HG02840 (cell line): ENCODE results near the gene SH3BGRL2.
"Not testable (repeated sequence)": the region's sequence is repeated elsewhere in the genome, so short reads cannot be mapped to it uniquely, and the experiment has no call there.

Source experiments
- ATAC-seq: cut with Tn5 transposase; IDR thresholded peaks from one replicate; pipeline ENCODE4 v1.9.1; 2021; ENCODE audit warnings: mild to moderate bottlenecking, moderate library complexity, moderate number of reproducible peaks; ENCODE audit not compliant: unreplicated experiment, low FRiP score

The SH3BGRL2 gene

DNA sequence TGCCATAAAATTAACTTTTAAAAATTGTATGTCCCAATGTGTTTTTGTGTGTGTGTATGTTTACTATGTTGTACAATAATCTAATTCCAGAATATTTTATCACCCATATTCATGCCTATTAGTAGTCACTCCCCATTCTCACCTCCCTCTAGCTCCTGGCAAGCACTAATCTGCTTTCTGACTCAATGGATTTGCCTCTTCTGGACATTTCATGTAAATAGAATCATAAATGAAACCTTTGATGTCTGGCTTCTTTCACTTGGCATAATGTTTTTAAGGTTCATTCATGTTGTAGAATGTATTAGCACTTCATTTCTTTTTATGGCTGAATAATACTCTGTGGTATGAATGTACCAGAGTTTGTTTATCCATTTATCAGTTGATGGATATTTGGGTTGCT is 15.4 kb downstream of the SH3BGRL2 start:
- ATAC-seq = no peak

DNA sequence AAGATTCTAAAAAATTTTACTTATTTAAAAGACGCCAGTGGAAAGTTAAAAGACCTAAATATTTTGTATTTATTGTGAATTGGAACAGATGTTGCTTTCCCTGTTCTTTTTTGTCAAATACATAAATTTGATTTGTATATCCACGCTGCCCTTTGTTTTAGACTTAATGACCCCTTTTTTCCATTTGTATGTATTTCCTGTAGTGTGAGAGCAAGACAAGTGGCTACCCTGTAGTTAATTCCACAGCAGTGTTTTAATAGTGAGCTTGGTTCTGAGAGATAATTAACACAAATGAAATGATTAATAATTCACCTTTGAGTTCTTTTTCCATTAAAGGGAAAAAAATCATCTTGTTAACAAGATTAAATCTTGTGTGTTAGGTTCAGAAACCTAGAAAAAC is 16.6 kb downstream of the SH3BGRL2 start:
- ATAC-seq = no peak

DNA sequence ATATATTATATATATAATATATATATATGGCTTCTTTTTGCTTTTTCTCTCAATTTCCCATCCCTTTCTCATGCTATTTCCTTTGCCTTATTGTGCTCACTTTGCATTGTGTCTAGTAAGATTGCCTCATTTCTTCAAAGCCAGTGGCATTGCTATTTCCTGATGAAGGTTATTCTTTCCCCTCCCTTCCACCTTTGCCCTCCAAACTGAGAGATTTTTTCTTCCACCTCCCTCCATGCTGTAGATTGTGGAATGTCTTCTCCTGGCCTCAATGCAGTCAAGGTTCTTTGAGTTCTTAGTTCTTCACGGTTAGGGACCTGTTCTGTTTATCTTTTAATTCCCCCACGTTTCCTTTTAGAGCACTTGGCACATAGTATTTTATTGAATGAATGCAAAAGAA is 17.2 kb downstream of the SH3BGRL2 start:
- ATAC-seq = no peak

DNA sequence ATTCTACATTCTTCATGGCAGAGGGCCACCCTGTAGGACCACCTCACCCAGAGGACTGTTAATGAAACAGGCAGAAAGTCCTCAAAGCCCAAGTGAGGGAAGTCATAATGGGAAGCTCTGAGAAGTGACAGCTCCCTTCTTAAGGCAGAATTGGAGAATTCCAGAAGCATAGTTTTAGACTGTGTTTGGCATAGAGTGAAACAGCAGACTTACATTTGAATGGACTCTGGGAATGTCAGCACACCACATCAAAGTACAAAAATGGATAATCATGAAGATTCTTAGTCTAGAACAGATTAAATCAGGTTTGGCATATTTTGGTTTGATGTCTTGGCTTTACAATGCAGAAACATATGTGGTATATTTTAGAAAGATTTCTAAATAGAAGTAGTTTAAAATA is 17.9 kb downstream of the SH3BGRL2 start:
- no peak for ATAC-seq

DNA sequence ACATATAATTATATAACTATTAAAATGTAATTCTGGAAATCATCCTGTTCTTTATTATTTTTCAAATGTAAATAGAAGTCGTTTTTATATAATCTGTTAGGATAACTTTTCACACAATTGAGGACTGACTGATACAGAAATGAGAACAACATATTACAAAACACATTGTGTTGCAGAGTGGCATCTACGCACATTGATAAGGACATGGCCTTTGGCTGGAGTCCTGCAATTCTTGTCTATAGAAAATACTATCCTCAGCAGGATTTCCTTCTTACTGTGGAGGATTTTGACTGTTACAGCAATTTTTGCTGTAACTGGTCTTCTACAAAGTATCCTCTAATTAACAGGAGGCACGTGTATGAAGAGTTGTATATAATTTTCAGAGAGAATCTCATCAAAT is 19.8 kb downstream of the SH3BGRL2 start:
- ATAC-seq = no peak

DNA sequence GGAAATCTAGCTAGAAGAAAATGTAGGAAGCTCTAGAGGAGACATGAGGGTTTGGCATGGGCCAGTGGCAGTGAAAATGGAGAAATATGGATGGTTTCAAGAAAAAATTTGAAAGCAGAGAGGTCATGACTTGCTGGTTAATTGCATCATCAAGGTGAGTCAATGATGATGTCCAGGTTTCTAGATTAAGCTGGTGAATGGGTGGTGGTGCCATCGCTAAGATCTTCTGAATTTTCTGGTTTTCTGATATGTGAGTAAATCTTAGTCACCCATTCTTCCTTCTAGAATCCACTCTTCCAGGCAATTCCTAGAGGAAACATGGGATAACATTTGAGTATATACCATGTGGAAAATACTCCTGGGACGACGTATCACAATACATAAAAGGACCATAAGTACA is 25.0 kb downstream of the SH3BGRL2 start:
- no peak for ATAC-seq

DNA sequence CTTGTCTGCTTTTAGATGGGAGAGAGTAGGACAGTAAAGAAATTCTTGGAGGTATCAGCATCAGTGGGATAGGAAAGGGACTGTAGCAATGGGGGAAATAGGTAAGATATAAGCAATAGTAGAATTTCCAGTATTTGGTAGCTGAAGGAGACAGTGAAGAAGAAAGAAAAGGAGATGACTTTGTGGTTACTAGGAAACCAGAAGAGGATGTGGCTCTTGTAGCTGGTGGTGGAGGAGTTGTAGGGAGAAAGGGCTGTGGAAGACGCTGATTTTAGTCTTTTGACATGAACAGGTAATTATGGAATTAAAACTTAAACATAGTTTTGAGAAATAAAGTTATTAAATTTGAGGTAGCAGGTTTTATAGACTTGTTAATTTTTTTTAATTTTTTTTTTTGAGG is 26.1 kb downstream of the SH3BGRL2 start:
- ATAC-seq = no peak

DNA sequence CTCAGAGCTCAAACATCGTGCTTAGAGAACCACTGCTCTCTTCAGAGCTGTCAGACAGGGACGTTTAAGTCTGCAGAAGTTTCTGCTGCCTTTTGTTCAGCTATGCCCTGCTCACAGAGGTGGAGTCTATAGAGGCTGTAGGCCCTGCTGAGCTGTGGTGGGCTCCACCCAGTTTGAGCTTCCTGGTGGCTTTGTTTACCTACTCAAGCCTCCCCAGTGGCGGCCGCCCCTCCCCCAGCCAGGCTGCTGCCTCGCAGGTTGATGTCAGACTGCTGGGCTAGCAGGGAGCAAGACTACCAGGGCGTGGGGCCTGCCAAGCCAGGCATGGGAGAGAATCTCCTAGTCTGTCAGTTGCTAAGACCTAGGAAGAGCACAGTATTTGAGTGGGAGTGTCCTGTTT is 32.5 kb downstream of the SH3BGRL2 start:
- ATAC-seq = not testable (repeated sequence)

DNA sequence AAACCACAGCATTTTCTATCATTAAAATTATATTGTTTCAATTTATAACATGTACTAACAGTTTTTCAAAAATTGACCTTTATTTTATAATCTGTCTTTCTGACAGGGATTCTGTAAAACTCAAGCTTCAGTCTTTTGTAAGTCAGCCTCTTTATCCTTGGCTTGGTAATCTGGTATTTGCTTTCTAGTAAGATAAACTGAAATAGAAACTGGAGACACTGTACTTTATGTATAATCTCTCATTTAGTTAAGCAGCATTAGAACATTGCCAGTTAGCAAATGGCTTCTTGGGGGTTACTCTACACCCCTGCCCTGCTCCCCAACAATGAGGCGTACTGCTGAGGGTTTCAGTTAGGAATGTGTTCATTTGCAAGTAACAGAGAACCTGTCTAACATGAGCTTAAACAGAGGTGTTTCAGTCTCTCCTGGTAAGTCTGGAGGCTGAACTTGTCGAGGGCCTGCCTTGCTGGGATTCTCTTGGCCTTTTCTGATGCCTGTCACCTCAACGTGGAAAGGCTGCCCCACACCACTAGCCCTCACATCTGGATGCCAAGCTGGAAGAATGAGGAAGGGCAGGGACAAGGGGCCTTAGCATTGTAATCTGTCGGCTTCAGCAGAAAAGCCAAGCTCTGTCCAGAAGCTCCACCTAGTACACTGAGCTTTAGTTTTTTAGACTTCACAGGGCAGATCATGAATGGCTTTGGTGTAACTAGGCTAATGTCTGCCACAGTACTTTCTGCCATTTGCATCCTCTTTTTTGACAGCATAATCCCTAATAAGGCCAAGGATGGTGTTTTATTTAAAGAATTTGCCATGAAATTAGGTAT is 34.8 kb downstream of the SH3BGRL2 start:
- ATAC-seq = no peak

DNA sequence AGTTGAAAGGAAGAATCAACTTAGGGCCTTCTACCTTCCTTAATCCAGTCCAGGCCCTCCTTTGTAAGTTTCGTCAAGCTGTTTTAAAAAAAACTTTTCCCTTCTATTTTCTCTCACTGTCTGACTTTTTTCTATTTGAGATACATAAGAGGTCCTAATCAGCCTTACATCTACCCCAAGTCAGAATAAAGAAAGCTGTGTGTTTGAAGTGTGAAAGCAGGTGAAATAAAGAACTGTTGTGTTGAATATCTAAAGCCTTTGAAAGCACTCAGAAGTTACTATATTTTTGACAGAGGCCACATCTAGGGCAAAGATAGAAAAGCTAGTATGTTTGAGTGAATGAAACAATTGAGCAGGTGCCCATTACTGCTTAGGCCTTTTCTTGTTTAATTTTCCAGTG is 35.5 kb downstream of the SH3BGRL2 start:
- ATAC-seq = no peak

DNA sequence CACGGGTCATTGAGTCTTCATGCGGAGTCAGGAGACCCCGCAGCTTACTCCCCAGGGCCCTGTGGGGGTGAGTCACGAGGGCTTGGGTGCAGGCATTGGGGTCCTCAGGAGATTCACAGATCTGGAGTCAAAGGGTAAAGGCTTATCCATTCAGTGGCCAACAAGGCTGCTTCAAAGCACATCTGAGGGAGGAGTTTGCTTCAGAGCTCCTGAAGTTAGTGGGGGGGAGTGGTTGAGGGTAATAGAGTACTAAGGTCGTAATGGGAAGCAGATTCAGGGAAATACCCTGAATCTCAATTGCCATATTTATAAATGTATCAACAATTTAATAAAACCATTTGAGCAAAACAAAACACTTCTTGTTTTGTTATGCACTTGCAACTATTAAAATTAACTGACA is 37.3 kb downstream of the SH3BGRL2 start:
- no peak for ATAC-seq

DNA sequence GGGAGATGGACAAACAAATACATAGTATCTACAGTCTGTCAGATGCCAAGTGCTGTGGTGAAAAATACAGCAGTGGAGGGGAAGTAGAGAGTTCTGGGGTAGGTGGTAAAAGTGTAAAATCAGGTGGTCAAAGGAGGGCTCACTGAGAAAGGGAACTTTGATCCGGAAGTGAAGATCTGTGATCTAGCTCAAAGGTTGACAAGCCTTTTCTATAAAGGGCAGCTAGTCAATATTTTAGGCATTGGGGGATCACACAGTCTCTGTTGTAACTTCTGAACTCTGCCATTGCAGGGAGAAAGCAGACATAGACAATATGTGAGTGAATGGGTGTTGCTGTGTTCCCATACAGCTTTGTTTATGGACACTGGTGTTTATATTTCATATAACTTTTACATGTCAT is 38.6 kb downstream of the SH3BGRL2 start:
- ATAC-seq = no peak

DNA sequence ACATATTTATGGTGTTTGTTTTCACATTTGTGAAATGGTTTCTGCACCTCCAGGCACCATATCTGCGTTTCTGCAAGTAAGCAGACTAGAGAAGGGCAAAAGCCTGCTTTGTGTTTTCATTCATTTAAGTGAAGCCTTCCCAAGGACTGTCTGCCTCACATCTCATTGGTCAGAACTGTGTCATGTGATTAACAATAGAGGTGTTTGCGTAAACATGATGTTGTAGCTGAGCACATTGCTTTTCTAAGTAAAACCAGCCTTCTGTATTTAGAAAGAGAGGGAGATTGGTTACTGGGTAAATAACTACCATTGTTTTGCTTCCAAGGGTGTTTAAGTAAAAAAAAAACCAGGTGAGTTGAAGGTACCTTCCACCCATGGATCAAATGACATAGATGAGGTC is 39.7 kb downstream of the SH3BGRL2 start:
- no peak for ATAC-seq

DNA sequence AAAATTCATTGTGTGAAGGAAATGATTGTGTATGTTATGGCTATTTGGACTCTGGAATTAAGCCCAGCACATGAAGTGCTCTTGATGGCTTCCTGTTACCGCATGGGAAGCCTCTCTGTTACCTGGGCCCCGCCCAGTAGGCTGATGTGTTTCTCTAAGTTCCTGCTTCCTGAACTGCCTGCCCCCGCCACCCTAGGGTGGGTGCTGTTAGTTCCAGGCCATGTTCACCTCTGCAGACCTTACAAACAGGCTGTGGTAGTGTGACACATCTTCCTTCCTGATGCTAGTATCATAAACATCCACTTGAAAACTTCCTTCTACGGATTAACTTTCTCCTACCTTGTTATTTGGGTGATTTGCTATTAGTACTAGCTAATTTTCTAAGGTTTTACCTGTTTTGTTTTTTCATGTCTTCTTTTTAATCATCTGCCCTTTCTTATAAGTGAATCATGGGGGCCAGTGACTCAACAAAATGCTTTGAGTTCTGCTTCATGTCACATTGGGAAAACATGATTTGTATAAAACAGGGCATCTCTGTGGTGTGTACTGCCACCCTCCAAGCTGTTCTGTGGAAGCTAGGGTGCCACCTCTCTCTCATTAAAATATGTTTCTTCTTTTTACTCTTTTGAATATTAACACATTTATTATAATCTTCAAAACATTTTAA is 40.6 kb downstream of the SH3BGRL2 start:
- ATAC-seq = no peak

DNA sequence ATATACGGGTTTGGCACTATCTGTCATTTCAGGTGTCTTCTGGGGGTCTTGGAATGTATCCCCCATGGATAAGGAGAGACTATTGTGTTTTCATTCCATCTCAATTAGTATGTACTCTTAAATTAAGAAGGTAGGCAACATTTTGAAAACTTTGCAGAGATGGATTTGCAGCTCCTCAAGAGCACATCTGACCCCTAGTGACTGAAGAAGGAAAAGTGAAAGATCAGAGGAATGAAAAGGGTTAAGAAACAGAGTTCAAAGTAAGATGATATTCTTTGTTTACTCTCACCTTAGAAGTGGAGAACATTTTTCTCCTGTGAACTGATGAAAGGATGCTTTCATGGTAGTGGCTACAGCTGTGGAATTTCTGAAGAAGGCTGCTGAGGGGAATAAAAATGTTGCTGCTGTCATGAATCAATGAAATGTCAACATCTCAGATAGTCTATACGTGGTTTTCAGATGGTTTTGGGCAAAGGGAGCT is 41.5 kb downstream of the SH3BGRL2 start:
- no peak for ATAC-seq

DNA sequence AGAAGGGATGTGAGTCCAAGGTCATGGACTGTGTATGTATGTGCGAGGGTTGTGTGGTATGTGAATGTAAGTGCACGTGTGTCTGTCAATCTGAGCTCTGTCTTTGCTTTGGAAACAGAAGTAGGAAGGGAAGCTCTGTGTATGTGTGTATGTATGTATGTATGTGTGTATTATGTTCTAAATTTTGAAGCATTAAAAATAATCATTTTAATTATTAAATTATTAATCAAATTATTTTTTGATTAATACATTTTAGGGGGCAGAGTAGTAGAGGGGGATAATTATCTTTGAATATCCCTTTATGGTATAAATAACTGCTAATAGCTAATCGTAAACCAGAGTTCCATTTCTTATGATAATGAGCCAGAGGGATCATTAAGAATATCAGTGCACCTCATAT is 42.8 kb downstream of the SH3BGRL2 start:
- no peak for ATAC-seq

DNA sequence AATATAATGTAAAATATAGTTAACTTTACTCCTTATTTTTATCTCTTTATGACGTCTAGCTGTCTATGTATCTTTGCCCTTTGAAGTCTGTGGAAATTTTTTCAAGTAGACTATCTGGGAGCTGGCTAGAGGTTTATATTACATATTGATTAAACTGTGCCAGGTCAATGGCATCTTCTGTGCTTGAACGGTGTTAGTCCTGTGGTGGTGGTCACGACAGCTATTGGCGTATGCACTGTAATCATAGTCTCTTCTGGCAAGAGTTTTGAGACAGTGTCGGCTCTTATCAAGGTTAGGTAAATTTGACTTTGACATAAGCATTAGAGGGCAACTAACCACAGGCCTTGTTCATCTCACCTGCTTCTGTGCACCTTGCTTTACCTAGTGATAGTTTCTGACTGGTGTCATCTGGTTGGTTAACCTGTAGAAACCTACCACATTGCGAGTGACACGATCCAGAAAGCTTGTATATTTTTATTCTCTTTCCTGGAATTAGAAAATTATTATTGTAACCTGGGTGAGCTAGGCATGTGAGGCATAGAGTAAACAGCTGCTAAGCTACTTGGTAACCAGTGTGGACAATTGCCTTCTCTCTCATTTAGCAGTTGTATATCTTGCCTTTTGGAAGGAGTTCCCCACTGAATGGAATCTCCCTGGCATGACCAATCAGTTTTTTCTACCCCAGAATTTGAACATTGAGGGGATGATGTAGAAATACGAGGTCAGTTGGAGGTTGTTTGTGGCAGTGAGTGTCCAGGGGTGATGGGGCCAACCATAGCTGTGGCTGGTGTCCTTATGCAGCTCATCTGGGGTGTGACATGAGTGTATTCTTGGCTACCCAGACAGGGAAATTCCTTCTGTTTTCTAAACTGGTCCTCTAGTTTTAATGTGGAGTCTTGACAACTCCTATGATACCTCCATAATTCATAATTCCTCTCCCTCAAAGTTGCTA is 45.9 kb downstream of the SH3BGRL2 start:
- ATAC-seq = no peak

DNA sequence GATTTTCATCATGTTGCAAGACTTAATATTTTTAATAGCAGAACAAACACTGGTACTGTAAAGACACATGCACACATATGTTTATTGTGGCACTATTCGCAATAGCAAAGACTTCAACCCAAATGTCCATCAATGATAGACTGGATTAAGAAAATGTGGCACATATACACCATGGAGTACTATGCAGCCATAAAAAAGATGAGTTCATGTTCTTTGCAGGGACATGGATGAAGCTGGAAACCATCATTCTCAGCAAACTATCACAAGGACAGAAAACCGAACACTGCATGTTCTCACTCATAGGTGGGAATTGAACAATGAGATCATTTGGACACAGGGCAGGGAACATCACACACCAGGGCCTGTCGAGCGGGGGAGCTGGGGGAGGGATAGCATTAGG is 51.6 kb downstream of the SH3BGRL2 start:
- not testable (repeated sequence) for ATAC-seq

DNA sequence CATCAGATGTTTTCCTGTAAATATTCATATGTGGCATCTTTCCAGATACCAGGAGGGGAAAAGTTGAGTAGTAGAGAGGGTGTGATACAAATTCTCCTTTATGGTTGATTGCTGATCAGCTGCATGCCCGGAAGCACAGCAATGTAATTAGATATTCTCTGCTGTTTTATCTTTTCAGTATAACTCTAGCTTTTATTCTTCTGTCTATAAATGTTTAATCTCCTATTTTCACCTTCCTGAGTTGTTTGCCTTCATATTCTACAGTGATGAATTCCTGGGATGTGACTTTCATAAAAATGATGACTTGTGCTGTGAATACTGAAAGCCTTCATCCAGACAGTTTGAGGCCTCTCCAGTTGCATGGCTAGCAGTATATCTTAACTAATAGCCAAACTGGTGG is 53.7 kb downstream of the SH3BGRL2 start:
- ATAC-seq = no peak

DNA sequence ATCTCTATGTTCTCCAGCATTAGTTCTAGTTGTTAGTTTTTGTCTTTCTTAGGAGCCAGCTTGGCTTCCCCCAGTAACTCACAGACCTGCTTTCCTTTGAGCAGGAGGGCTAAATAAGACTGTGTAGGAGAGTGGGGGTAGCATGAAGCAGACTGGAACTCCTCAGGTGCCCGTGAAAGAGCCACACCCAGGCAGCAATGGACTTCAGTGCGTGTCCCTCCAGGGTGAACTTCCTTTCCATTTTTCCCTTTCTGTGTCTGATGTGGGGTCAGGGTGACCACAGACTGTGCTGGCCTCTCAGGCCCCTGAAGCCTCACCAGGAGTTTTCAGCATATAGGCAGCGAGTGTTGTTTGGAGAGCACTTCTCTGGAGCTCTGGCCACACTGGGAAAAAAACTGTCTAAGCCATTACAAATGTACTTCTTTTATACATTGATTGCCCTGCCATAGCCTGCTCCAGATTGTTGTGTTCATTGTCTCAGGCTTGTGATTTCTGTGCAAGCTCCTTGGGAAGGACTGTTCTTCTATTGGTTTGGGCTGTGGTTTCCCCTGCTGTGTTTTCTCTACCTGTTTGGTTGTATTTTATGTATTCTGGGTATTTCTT is 55.7 kb downstream of the SH3BGRL2 start:
- ATAC-seq = no peak
